PFSK-1 (cell line): ENCODE results near the gene PRMT3.

Experiments used
- FOXP2 ChIP-seq: optimal IDR thresholded peaks from 2 replicates; pipeline ENCODE3; 2011; ENCODE audit warnings: borderline replicate concordance, control low read depth, inconsistent platforms; ENCODE audit not compliant: insufficient read depth; ENCODE audit errors: extremely low read length, extremely low read depth
- POLR2AphosphoS5 ChIP-seq: IDR thresholded peaks from 2 replicates; pipeline ENCODE4 v1.6.1; 2012; ENCODE audit warnings: low read depth, mild to moderate bottlenecking, control low read depth, low read length, moderate library complexity
- SIN3A ChIP-seq: IDR thresholded peaks from 2 replicates; pipeline ENCODE4 v1.6.1; 2012; ENCODE audit warnings: mild to moderate bottlenecking, low read length, moderate library complexity, borderline replicate concordance; ENCODE audit not compliant: insufficient read depth
- TAF1 ChIP-seq: IDR thresholded peaks from 2 replicates; pipeline ENCODE4 v1.6.1; 2012; ENCODE audit warnings: low read length, control low read depth, borderline replicate concordance; ENCODE audit not compliant: insufficient read depth
- TF ChIP-seq, protein P1 (sequence below), 2 experiments: IDR thresholded peaks; 2 replicates each; pipeline versions ENCODE4 v1.6.1 to v1.8.0; 2011 to 2012; ENCODE audit warnings: low read depth in 2 of 2, low read length in 2 of 2, control low read depth in 1 of 2, inconsistent platforms in 1 of 2, mild to moderate bottlenecking in 1 of 2, moderate library complexity in 1 of 2; ENCODE audit not compliant: insufficient read depth in 1 of 2

DNA sequence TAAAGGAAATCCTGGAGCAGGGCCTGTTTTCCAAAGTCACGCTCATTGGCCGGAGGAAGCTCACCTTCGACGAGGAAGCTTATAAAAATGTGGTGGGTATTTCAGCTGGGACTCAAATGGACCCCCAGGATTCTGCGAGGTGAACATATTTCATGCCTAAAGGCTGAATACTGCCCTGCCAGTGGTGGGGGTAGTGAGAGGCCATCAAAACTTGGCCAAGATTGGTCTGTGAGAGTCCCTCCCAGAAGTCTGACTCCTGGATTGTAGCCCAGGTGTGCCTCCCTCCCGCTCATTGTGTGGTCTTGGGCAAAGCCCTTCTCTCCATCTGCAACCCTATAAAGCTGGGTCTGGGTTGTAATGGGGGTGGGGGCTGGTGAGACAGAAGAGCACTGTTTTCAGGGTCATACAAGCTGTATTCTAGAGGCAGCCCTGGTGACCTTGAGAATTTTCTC lies 23.1 kb upstream of the PRMT3 start:
- no peak for TF ChIP-seq POLR2AphosphoS5
- TF ChIP-seq TAF1 = no peak
- no peak for TF ChIP-seq FOXP2
- no peak for TF ChIP-seq SIN3A
- TF ChIP-seq, protein P1, sequence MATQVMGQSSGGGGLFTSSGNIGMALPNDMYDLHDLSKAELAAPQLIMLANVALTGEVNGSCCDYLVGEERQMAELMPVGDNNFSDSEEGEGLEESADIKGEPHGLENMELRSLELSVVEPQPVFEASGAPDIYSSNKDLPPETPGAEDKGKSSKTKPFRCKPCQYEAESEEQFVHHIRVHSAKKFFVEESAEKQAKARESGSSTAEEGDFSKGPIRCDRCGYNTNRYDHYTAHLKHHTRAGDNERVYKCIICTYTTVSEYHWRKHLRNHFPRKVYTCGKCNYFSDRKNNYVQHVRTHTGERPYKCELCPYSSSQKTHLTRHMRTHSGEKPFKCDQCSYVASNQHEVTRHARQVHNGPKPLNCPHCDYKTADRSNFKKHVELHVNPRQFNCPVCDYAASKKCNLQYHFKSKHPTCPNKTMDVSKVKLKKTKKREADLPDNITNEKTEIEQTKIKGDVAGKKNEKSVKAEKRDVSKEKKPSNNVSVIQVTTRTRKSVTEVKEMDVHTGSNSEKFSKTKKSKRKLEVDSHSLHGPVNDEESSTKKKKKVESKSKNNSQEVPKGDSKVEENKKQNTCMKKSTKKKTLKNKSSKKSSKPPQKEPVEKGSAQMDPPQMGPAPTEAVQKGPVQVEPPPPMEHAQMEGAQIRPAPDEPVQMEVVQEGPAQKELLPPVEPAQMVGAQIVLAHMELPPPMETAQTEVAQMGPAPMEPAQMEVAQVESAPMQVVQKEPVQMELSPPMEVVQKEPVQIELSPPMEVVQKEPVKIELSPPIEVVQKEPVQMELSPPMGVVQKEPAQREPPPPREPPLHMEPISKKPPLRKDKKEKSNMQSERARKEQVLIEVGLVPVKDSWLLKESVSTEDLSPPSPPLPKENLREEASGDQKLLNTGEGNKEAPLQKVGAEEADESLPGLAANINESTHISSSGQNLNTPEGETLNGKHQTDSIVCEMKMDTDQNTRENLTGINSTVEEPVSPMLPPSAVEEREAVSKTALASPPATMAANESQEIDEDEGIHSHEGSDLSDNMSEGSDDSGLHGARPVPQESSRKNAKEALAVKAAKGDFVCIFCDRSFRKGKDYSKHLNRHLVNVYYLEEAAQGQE (IDR thresholded peaks at IDR 0.05; ENCODE audit: insufficient read depth in 1 of 2, low read depth in 2 of 2, low read length in 2 of 2) = no peak
